Measurements from ENCODE around the gene DFFB.

DNA sequence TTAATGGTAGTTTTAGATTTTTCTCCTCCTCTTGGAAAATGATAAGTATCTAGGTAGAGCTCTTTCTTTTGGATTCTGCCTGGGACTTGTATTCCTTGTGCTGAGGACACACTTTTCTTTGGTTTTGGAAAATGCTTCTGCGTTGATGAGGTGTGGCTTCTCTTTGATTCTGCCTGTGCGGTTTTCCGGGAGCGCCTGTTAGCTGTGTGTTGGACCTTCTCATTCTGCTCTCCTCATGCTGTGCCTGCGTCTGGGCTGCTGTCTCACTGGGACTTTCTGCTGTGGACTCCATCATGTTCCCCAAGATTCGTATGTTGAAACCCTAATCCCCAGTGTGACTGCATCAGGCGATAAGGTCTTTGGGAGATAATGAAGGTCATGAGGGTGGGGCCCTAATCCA, 21.8 kb downstream of the DFFB start:
- TF ChIP-seq, protein P1, sequence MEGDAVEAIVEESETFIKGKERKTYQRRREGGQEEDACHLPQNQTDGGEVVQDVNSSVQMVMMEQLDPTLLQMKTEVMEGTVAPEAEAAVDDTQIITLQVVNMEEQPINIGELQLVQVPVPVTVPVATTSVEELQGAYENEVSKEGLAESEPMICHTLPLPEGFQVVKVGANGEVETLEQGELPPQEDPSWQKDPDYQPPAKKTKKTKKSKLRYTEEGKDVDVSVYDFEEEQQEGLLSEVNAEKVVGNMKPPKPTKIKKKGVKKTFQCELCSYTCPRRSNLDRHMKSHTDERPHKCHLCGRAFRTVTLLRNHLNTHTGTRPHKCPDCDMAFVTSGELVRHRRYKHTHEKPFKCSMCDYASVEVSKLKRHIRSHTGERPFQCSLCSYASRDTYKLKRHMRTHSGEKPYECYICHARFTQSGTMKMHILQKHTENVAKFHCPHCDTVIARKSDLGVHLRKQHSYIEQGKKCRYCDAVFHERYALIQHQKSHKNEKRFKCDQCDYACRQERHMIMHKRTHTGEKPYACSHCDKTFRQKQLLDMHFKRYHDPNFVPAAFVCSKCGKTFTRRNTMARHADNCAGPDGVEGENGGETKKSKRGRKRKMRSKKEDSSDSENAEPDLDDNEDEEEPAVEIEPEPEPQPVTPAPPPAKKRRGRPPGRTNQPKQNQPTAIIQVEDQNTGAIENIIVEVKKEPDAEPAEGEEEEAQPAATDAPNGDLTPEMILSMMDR (IDR thresholded peaks at IDR 0.05; ENCODE audit: poor library complexity, severe bottlenecking): no peak
- TF ChIP-seq POLR2AphosphoS5 (IDR thresholded peaks at IDR 0.05): no peak
- no peak for TF ChIP-seq RAD21 (conservative IDR thresholded peaks at IDR 0.05)
- TF ChIP-seq, protein P2, sequence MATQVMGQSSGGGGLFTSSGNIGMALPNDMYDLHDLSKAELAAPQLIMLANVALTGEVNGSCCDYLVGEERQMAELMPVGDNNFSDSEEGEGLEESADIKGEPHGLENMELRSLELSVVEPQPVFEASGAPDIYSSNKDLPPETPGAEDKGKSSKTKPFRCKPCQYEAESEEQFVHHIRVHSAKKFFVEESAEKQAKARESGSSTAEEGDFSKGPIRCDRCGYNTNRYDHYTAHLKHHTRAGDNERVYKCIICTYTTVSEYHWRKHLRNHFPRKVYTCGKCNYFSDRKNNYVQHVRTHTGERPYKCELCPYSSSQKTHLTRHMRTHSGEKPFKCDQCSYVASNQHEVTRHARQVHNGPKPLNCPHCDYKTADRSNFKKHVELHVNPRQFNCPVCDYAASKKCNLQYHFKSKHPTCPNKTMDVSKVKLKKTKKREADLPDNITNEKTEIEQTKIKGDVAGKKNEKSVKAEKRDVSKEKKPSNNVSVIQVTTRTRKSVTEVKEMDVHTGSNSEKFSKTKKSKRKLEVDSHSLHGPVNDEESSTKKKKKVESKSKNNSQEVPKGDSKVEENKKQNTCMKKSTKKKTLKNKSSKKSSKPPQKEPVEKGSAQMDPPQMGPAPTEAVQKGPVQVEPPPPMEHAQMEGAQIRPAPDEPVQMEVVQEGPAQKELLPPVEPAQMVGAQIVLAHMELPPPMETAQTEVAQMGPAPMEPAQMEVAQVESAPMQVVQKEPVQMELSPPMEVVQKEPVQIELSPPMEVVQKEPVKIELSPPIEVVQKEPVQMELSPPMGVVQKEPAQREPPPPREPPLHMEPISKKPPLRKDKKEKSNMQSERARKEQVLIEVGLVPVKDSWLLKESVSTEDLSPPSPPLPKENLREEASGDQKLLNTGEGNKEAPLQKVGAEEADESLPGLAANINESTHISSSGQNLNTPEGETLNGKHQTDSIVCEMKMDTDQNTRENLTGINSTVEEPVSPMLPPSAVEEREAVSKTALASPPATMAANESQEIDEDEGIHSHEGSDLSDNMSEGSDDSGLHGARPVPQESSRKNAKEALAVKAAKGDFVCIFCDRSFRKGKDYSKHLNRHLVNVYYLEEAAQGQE (IDR thresholded peaks at IDR 0.05; ENCODE audit: borderline replicate concordance): no peak

Data from neural cell (in vitro differentiated cells).